SU-DHL-6 (cell line): ENCODE data around the gene PPP1R14B.

ENCODE experiments used
- EZH2phosphoT487 ChIP-seq: fragments of 200-600 bp; sonication (generic), shearing (Covaris generic); conservative IDR thresholded peaks from 2 replicates; pipeline ENCODE4 v1.6.1; 2018; ENCODE audit warnings: mild to moderate bottlenecking, antibody characterized with exemption, low read length, moderate library complexity, mixed read lengths
- TF ChIP-seq, protein P1 (sequence below): fragments of 200-600 bp; sonication (generic); IDR thresholded peaks from one replicate; pipeline ENCODE4 v1.5.1; 2017; ENCODE audit warnings: antibody characterized with exemption, mild to moderate bottlenecking, low read length, moderate library complexity; ENCODE audit not compliant: insufficient read depth, poor library complexity, severe bottlenecking

DNA sequence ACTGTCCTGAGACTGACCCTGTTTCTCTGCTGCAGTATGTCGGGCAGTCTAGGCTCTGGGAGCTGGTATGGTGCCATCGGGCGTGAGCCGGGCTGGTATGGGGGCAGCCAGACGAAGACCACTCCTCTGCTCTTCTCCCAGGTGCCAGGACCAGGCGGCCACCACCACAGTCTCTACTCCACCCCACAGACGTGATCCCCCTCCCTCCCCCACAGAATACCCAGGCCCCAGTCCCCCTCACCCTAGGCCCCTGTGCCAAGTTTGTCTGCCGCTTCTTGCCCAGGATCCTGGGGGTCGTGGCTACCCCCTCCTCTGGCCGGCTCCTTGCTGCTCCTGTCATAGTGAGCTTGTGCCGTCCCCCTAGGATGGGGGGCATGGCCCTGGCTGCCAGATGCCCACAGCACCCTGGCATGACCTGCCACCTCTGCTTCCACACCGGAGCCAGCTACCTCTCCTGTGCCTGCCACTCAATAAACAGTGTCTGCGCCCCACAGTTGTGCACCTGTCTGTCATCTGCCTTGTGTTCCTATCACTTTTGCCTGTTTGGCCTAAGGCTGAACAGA lies 42.3 kb upstream of the PPP1R14B start:
- TF ChIP-seq, protein P1, sequence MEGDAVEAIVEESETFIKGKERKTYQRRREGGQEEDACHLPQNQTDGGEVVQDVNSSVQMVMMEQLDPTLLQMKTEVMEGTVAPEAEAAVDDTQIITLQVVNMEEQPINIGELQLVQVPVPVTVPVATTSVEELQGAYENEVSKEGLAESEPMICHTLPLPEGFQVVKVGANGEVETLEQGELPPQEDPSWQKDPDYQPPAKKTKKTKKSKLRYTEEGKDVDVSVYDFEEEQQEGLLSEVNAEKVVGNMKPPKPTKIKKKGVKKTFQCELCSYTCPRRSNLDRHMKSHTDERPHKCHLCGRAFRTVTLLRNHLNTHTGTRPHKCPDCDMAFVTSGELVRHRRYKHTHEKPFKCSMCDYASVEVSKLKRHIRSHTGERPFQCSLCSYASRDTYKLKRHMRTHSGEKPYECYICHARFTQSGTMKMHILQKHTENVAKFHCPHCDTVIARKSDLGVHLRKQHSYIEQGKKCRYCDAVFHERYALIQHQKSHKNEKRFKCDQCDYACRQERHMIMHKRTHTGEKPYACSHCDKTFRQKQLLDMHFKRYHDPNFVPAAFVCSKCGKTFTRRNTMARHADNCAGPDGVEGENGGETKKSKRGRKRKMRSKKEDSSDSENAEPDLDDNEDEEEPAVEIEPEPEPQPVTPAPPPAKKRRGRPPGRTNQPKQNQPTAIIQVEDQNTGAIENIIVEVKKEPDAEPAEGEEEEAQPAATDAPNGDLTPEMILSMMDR, result no peak
- no peak for TF ChIP-seq EZH2phosphoT487
